Fibroblast of the aortic adventitia (primary cell): ENCODE data around the gene WWP2. TPM values are rescaled to one million over a fixed set of nuclear protein-coding genes. Genes with fewer than 3 reads are reported as not detected.
"Not testable (repeated sequence)": the region's sequence is repeated elsewhere in the genome, so short reads cannot be mapped to it uniquely, and the experiment has no call there.

Source experiments
- DNase-seq: peaks from one replicate; pipeline ENCODE4 v3.0.0-alpha.2; 2010; ENCODE audit warnings: low read depth
- H3K4me3 ChIP-seq: 2 replicates; pipeline ENCODE4 v1.5.1; 2011; ENCODE audit warnings: low read depth, mild to moderate bottlenecking, control low read depth, low read length, moderate library complexity
- CTCF ChIP-seq: IDR thresholded peaks from 2 replicates; pipeline ENCODE4 v1.5.1; 2011; ENCODE audit warnings: mild to moderate bottlenecking, low read length, control low read depth, inconsistent platforms; ENCODE audit not compliant: insufficient read depth
- total RNA-seq: library from RNA; depleted of rRNA; stranded (reverse); fragments of >200 nt; gene quantifications from 2 replicates; pipeline ENCODE4 v1.2.3, GENCODE V29; 2012; ENCODE audit warnings: low replicate concordance

The WWP2 gene
- total RNA-seq, 1 donor = 28.7 TPM

GRCh38 chr16:69941251-69942098, 179.3 kb downstream of the WWP2 start:
- no peak for TF ChIP-seq CTCF
- DNase-seq = no peak
- H3K4me3 ChIP-seq = no peak overlapping the region

- no peak for TF ChIP-seq CTCF
- H3K4me3 ChIP-seq = no peak overlapping the region
- no peak for DNase-seq
Measured at GRCh38 chr16:69942099-69942491, 180.0 kb downstream of the WWP2 start.

GRCh38 chr16:69942627-69943170, 180.6 kb downstream of the WWP2 start:
- H3K4me3 ChIP-seq = no peak overlapping the region
- no peak for DNase-seq
- TF ChIP-seq CTCF = no peak

GRCh38 chr16:69943241-69944036, 181.3 kb downstream of the WWP2 start:
- DNase-seq, H3K4me3 ChIP-seq: not testable (repeated sequence)

- not testable (repeated sequence) for DNase-seq, H3K4me3 ChIP-seq
Measured at GRCh38 chr16:69950411-69950810, 188.3 kb downstream of the WWP2 start.

GRCh38 chr16:69951017-69951671, 189.0 kb downstream of the WWP2 start, which contains the start of gene CLEC18A:
CLEC18A (plus strand) TSS chr16:69951334; CDS start chr16:69951367, 33 bp downstream.
- not testable (repeated sequence) for DNase-seq, H3K4me3 ChIP-seq

- not testable (repeated sequence) for DNase-seq
Measured at GRCh38 chr16:69951672-69952031, 189.5 kb downstream of the WWP2 start.

GRCh38 chr16:69952116-69952515, 190.0 kb downstream of the WWP2 start:
- H3K4me3 ChIP-seq, DNase-seq: not testable (repeated sequence)

More at GRCh38 chr16:69951672-69952031, 189.5 kb downstream of the WWP2 start:
- H3K4me3 ChIP-seq = not testable (repeated sequence)

- not testable (repeated sequence) for DNase-seq, H3K4me3 ChIP-seq
Measured at GRCh38 chr16:69952572-69953355, 190.6 kb downstream of the WWP2 start.

- DNase-seq, H3K4me3 ChIP-seq: not testable (repeated sequence)
Measured at GRCh38 chr16:69954241-69954640, 192.1 kb downstream of the WWP2 start.

GRCh38 chr16:69963312-69963711, 201.2 kb downstream of the WWP2 start:
- DNase-seq, H3K4me3 ChIP-seq: not testable (repeated sequence)

GRCh38 chr16:69964960-69965660, 203.0 kb downstream of the WWP2 start:
- DNase-seq = peak; percentile 7
- H3K4me3 ChIP-seq = peak overlapping the region; percentile 46

GRCh38 chr16:69965661-69966054, 203.5 kb downstream of the WWP2 start:
- not testable (repeated sequence) for DNase-seq, H3K4me3 ChIP-seq
